ENCODE results near the gene SLC8A2.

SLC8A2 gene

GRCh38 chr19:47456721-47457474, 14.8 kb downstream of the SLC8A2 start:
- DNase-seq: no peak

- DNase-seq: no peak
Measured at GRCh38 chr19:47450478-47450877, 21.2 kb downstream of the SLC8A2 start.

- no peak for DNase-seq
Measured at GRCh38 chr19:47448360-47448727, 23.3 kb downstream of the SLC8A2 start.

DNA sequence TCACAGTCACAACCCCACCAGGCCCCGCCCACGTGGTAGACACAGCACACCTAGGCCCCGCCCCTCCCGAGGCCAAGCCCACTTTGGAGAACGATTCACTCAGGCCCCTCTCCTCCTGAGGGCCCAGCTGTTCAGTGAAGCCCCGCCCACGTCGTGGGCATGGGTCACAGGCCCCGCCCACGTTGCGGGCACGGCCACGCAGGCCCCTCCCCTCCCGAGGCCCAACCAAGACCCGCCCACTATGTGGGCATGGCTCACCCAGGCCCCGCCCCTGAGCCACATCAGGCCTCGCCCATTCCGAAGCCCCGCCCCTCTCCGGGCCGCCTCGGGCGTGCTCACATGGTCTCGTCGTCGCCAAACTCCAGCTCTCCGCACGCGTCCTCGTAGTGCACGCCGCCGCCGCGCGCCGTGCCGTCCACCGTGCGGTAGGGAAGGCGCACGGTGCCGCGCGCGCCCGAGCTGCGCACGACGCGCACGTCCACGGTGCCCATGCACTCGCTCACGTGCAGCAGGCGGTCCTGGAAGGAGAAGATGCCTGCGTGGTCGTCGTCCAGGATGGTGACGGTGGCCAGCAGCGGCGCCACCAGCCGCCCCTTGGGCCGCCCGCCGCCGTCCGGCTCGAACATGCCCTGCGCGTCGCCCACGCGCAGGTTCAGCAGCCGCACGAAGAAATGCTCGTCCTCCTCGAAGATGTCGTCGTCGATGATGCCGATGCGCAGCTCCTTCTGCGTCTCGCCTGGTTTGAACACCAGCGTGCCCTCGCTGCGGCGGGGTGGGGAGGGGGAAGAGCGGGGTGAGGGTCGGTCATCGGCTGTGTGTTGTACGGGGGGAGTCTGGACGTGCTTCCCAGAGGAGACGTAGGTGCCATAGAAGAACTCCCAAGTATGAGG, 24.0 kb downstream of the SLC8A2 start:
- DNase-seq: no peak

GRCh38 chr19:47446534-47447469, 24.9 kb downstream of the SLC8A2 start:
- no peak for DNase-seq

DNA sequence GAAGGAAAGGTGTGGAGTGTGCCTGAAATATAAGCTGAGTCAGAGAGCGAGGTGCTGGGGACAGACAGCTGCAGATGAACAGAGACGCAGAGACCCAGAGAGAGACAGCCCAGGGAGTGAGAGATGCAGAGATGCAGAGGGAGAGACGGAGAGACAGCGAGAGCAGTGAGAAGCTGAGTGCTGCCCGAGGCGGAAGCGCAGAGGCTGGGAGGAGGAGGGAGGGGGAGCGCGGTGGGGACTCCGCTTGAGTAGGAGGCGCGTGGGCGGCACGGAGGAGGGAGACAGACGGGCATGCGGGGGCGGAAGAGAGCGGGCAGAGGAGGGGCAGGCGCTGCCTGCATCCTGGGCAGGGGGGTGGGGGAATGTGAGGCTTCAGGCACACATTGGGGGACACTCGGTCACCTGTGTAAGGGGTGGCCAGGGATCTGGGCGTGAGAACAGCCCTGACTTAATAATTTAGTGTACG, 25.7 kb downstream of the SLC8A2 start:
- no peak for DNase-seq

GRCh38 chr19:47445527-47445926, 26.2 kb downstream of the SLC8A2 start:
- DNase-seq: no peak

GRCh38 chr19:47444388-47444821, 27.3 kb downstream of the SLC8A2 start:
- DNase-seq: no peak

DNA sequence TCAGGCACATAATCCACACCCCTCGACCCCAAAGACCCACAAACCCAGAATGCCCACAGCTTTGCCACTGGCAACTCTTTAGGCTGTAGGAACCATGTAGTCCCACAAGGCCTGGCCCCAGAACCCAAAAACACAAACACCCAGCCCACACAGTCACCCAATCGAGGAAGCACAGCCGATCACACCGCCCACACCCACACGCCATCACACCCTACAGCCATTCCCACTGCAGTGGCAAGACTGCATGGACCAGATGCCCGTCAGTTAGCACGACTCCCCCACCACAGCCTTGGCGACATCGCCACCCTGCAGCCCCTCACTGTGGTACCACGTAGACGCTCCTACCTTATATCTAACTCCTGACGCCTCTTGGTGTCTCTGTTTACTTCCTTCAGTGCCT, 28.4 kb downstream of the SLC8A2 start:
- DNase-seq: no peak

DNA sequence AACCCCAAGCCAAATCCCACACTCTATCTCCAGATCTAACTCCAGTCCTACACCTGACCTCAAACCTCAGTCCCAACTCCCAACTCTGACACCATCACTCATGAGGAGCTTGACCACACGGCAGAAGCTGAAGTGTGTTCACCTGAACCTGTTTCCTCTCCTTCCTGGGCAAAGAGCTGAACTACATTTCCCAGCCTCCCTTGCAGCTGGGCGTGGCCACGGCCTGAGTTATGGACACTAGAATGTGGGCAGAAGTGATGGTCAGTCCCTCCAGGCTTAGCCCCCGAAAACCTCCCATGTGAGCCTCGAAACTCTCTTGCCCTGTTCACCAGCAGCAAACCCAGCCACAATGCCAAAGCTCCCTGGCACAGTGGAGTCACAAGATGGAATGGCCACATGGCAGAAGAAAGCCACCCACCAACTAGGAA, 32.9 kb downstream of the SLC8A2 start:
- DNase-seq: no peak

GRCh38 chr19:47437500-47437899, 34.2 kb downstream of the SLC8A2 start:
- DNase-seq: no peak

DNA sequence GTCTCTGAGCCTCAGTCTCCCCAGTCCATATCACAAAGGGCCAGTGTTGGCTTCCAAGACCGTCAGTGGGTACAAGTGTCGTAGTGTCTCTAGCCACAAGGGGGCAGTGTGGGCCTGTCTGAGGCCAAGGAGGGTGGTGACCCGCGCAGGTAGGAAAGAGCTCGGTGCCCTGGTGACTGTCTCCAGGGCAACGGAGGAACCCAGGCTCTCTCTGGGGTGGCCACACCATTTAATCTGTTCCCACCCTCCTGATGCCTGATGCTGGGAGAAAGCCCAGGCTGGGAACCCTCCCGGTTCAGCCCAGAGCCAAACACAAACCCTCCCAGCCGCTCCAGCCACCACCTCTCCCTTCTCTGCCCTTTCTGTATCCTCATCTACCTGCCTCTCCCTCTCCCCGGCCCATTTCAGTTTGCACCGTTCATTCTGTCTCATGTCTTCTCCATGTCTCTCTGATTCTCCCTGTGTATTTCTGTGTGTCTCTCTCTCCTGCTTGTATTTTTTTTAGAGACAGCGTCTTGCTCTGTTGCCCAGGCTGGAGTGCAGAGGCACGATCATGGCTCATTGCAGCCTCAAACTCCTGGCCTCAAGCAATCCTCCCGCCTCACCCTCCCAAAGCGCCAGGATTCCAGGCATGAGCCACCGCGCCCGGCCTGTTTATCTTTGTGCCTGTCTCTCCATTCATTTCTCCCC, 34.8 kb downstream of the SLC8A2 start:
- peak; percentile 53 for DNase-seq

- no peak for DNase-seq
Measured at GRCh38 chr19:47435883-47436417, 35.7 kb downstream of the SLC8A2 start.

- no peak for DNase-seq
Measured at GRCh38 chr19:47435196-47435595, 36.5 kb downstream of the SLC8A2 start.

GRCh38 chr19:47434088-47434487, 37.6 kb downstream of the SLC8A2 start:
- DNase-seq: no peak

DNA sequence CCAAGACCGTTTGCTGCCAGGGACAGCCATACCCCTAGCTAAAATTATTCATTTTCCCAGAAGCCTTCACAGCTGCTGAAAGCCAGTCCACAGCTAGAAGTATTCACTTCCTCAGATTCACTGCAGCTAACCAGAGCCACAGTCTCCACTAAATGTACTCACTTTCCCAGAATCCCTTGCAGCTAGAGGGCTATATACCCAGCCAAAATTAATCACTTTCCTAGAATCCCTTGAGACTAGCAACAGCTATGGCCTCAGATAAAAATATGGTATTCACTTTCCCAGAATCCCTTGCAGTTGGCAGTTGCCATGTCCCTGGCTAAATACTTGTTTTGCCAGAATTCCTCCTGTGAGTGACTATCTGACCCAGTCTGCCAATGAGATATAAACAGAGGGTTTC, 38.6 kb downstream of the SLC8A2 start:
- DNase-seq: no peak

DNA sequence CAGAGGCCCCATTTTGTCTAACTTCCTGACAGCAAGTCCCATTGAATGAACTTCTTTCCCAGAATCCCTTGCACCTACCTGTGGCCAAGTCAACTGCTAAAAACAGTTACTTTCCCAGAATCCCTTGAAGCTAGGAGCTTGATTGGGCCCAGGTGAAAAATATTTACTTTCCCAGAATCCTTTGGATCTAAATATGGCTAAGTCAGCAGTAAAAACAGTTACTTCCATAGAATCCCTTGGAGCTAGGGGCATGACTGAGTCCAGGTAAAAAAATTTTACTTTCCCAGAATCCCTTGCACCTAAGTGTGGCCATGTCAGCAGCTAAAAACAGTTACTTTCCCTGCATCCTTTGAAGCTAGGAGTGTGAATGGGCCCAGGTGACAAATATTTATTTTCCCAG, 39.2 kb downstream of the SLC8A2 start:
- DNase-seq: no peak

DNA sequence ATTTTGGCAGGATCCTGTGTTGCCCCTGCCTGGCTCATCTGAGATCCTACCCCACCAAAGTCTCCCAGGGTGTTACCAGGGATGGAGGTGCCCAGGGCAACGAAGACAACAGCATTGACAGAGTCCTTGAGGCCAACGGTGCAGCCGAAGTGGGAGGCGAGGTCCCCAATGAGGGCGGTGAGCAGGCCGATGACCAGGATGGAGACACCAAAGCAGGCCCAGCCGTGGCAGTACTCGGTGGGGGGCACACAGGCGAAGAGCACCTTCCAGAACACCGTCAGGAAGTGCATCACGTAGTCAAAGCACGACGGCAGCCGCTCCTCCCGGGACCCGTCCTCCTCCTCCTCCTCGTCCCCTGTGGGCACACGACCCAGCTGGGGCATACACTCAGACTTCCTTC, 39.6 kb downstream of the SLC8A2 start:
- no peak for DNase-seq

DNA sequence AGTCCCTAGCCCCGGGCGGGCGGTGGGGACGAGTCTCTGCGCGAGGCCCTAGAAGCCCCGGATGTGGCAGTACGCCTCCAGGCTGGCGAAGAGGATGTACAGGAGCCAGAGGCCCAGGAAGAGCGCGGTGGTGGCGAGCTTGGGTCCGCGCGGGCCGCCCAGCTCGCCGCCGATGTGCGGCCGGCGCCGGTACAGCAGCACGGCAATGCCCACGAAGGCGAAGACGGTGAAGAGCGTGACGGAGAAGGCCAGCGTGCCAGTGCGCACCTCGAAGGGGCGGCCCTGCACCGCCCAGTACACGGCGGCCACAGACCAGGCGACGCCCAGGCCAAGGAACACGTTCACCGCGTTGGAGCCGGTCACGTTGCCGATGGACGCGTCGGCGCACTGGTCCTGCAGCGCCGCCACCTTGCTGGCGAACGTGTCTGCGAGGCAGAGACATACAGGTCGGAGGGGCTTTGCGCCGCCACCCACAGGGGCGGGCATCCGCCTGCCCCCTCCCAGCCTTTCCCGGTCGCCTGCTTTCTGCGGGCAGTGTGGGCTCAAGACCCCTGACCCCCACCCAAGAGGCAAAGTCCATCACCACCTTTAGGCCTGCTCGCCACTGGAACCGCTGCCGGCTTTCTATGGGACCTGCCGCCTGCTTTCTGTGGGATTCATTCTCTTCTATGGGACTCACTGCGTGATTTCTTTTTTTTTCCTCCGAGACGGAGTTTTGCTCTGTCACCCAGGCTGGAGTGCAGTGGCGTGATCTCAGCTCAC, 41.5 kb downstream of the SLC8A2 start:
- DNase-seq: peak; percentile 15

DNA sequence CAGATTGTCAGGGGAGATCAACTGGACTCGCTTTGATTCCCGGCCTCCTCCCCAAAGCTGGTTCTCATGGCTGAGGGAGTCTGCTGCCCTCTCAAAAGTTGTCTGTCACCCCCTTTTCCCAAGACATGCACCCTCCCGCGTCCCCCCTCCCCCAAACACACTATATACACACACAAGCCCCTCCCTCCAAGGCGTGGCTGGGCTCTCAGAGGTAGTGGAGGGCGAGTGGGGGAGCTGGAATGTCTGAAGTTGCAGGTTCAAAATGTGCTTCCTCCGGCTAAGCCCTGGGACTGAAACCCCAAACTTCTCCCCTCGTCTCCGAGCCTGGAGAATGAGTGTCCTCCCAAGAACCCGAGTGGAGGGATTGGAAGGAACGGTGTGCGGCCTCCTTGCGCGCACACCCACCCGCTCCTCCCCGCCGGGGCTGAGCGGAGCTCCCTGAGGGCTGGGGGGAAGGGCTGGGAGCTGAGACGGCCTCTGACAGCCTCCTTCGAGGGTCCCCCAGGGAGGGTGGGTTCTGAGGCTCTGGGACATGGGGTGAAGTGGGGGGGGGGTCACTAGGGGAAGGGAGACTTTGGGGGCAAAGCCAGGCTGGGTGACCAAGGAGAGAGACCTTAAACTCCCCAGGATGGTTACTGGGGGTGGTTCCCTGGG, 42.4 kb downstream of the SLC8A2 start:
- DNase-seq: no peak

Measured in KG1 (cell line).